Neuronal stem cell (in vitro differentiated cells): ENCODE results near the gene STBD1. TPM values are rescaled to one million over a fixed set of nuclear protein-coding genes. Genes with fewer than 3 reads are reported as not detected.

Experiments
- small RNA-seq: library from polyadenylated mRNA; stranded (forward); fragments of <200 nt; extraction: miRNeasy Mini kit (QIAGEN cat#:217004); gene quantifications from one replicate; pipeline ENCODE3, GENCODE V24; 2013; ENCODE audit not compliant: insufficient read depth

STBD1 gene

Small RNAs within 50 kb of the gene (small RNA-seq; reads per million reads assigned to genes)
- not detected for gene RNU6-1000P
